Measurements from ENCODE around the gene MTAP. TPM values are rescaled to one million over a fixed set of nuclear protein-coding genes. Genes with fewer than 3 reads are reported as not detected.

The MTAP gene
- total and polyA plus RNA-seq, 4 donors: 8.6 to 17.7 (median 12.6) TPM

- no peak for TF ChIP-seq FOXA1 (IDR thresholded peaks at IDR 0.05)
- no peak for TF ChIP-seq REST (IDR thresholded peaks at IDR 0.05)
- no peak for TF ChIP-seq FOXA2 (IDR thresholded peaks at IDR 0.05)
- TF ChIP-seq CTCF (IDR thresholded peaks at IDR 0.05; ENCODE audit: low read depth, low read length, missing input control): no peak
- TF ChIP-seq RAD21 (IDR thresholded peaks at IDR 0.05): no peak
- no peak for TF ChIP-seq JUND (IDR thresholded peaks at IDR 0.05)
- TF ChIP-seq GABPA (IDR thresholded peaks at IDR 0.05 in 1 of 2, conservative IDR thresholded peaks at IDR 0.05 in 1 of 2): no peak
- no peak for TF ChIP-seq ATF3 (IDR thresholded peaks at IDR 0.05)
- TF ChIP-seq, protein P1, sequence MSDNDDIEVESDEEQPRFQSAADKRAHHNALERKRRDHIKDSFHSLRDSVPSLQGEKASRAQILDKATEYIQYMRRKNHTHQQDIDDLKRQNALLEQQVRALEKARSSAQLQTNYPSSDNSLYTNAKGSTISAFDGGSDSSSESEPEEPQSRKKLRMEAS (IDR thresholded peaks at IDR 0.05): no peak
- TF ChIP-seq EGR1 (IDR thresholded peaks at IDR 0.05; ENCODE audit: low read depth in 2 of 2): no peak
- no peak for TF ChIP-seq ZBTB33 (IDR thresholded peaks at IDR 0.05)
- TF ChIP-seq HNF4A (conservative IDR thresholded peaks at IDR 0.05): no peak
- TF ChIP-seq TAF1 (conservative IDR thresholded peaks at IDR 0.05): no peak
- H3K9me3 ChIP-seq (ENCODE audit: control insufficient read depth in 4 of 4, low read length in 3 of 4): no peaks in the 10 kb centered on the region
- no peaks in the 10 kb centered on the region for H3K27me3 ChIP-seq (ENCODE audit: control insufficient read depth in 4 of 4, insufficient read depth in 4 of 4, low read length in 3 of 4)
- H3K4me3 ChIP-seq (ENCODE audit: low read depth in 1 of 3, low read length in 3 of 3): no peak overlapping the region
- no peak overlapping the region for H3K27ac ChIP-seq (ENCODE audit: low read depth in 1 of 2, low read length in 2 of 2)
- DNase-seq (ENCODE audit: low spot score): no peak
- no peaks in the 10 kb centered on the region for H3K4me1 ChIP-seq (ENCODE audit: control insufficient read depth in 4 of 4, insufficient read depth in 4 of 4, low read length in 3 of 4)
- H3K9ac ChIP-seq (ENCODE audit: low read depth in 1 of 2, low read length in 2 of 2): no peak overlapping the region
- peaks cover 0 to 6% (median 0%) of the 10 kb centered on the region in 4 donors for H3K36me3 ChIP-seq (ENCODE audit: control insufficient read depth in 4 of 4, insufficient read depth in 3 of 4, low read depth in 1 of 4, low read length in 3 of 4)
These were observed 130.8 kb downstream of the MTAP start for GRCh38 chr9:21933281-21933680.

DNA sequence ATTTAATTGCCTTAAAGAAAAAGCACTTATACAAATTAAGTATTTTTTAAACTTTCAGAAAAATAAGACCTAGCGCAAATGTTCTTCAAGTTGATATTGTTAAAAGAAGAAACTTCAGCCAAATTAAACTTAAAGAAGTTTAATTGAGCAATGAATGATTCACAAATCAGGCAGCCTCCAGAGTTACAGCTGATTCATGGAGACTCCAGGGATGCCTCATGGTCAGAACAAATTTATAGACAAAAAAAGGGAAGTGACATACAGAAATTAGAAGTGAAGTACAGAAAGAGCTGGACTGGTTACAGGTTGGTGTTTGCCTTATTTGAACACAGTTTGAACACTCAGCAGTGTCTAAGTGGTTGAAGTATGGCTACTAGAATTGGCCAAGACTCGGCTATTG lies 131.4 kb downstream of the MTAP start:
- no peak overlapping the region for H3K9ac ChIP-seq (ENCODE audit: low read depth in 1 of 2, low read length in 2 of 2)
- no peaks in the 10 kb centered on the region for H3K4me1 ChIP-seq (ENCODE audit: control insufficient read depth in 4 of 4, insufficient read depth in 4 of 4, low read length in 3 of 4)
- 97% methylated on average over 2 of the region's 2 CpGs for WGBS
- H3K36me3 ChIP-seq (ENCODE audit: control insufficient read depth in 4 of 4, insufficient read depth in 3 of 4, low read depth in 1 of 4, low read length in 3 of 4): peaks cover 0 to 6% (median 0%) of the 10 kb centered on the region in 4 donors
- H3K4me3 ChIP-seq (ENCODE audit: low read depth in 1 of 3, low read length in 3 of 3): no peak overlapping the region
- H3K27me3 ChIP-seq (ENCODE audit: control insufficient read depth in 4 of 4, insufficient read depth in 4 of 4, low read length in 3 of 4): no peaks in the 10 kb centered on the region
- no peak for DNase-seq (ENCODE audit: low spot score)
- no peaks in the 10 kb centered on the region for H3K9me3 ChIP-seq (ENCODE audit: control insufficient read depth in 4 of 4, low read length in 3 of 4)
- no peak overlapping the region for H3K27ac ChIP-seq (ENCODE audit: low read depth in 1 of 2, low read length in 2 of 2)
- TF ChIP-seq CTCF (IDR thresholded peaks at IDR 0.05; ENCODE audit: low read depth, low read length, missing input control): no peak
- no peak for TF ChIP-seq ATF3 (IDR thresholded peaks at IDR 0.05)
